ENCODE results near the gene NOVA2.

The NOVA2 gene

DNA sequence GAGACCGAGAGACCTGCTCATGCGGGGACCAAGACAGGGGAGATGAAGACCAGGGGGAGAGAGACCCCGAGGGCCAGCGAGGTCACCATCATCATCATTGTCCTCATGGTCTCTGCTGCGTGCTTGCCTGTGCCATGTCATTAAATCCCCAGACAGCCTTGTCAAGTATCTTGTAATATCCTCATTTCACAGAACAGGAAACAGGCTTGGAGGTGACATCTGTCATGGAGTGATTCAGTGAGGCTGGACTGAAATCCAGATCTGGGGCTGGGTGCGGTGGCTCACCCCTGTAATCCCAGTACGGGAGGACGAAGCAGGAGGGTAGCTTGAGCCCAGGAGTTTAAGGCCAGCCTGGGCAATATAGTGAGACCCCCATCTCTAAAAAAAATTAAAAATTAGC, 53.2 kb downstream of the NOVA2 start:
- no peak for TF ChIP-seq CTCF (IDR thresholded peaks at IDR 0.05; ENCODE audit: low read depth, low read length)
- DNase-seq (ENCODE audit: extremely low read depth, low read depth), result no peak

DNA sequence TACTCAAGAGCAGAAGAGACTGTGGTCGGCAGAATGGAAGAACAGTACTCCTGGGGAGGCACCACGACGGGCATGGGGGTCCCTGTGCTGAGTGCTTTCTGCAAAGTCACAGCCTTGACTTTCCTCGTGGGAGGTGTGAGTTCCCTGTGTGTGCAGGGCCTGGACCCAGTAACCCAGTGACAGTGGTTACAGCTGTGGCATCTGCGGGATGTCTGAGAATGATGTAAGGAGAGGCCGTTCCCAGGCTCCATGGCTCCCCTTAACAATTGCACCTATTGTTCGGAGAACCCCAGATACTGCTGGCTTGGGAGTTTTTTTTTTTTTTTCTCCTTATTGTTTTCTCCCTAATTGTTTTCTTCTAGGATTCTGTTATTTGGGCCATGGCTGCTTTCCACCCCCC, 54.0 kb downstream of the NOVA2 start:
- no peak for DNase-seq (ENCODE audit: extremely low read depth, low read depth)
- TF ChIP-seq CTCF (IDR thresholded peaks at IDR 0.05; ENCODE audit: low read depth, low read length), result no peak

- DNase-seq (ENCODE audit: extremely low read depth, low read depth), result no peak
Observed at GRCh38 chr19:45918721-45919120, 54.9 kb downstream of the NOVA2 start.

DNA sequence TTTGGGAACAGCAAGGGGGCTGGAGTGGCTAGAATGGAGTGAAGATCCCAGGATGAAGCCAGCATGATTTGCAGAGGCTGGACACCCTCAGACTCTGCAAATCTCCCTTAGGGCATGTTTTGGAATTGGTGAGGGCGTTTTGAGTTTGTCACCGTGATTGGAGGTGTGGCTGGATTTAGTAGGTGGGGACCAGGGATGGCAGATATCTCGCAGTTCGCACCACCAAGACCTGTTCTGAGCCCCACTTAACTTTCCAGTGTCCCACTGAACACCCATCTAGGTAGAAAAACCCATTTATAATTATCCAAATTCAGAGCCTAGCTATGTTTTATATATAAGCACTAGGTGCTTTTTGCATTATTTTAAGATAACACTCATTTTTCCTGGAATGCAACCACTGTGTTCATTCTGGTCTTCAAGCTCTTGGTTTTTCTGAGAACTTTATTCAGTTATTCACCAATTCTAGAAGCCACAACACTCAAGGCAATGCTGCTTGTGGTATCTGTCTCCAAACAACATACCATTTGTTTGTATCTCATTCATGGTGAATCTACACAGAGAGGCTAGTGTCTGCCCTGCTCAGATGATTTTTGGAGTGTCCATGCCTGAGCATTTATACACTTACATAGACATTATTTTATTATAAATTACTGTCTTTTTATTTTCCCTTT, 56.1 kb downstream of the NOVA2 start:
- DNase-seq (ENCODE audit: extremely low read depth, low read depth), result no peak
- TF ChIP-seq CTCF (IDR thresholded peaks at IDR 0.05; ENCODE audit: low read depth, low read length), result no peak

More at GRCh38 chr19:45918721-45919120, 54.9 kb downstream of the NOVA2 start:
- no peak for TF ChIP-seq CTCF (IDR thresholded peaks at IDR 0.05; ENCODE audit: low read depth, low read length)

DNA sequence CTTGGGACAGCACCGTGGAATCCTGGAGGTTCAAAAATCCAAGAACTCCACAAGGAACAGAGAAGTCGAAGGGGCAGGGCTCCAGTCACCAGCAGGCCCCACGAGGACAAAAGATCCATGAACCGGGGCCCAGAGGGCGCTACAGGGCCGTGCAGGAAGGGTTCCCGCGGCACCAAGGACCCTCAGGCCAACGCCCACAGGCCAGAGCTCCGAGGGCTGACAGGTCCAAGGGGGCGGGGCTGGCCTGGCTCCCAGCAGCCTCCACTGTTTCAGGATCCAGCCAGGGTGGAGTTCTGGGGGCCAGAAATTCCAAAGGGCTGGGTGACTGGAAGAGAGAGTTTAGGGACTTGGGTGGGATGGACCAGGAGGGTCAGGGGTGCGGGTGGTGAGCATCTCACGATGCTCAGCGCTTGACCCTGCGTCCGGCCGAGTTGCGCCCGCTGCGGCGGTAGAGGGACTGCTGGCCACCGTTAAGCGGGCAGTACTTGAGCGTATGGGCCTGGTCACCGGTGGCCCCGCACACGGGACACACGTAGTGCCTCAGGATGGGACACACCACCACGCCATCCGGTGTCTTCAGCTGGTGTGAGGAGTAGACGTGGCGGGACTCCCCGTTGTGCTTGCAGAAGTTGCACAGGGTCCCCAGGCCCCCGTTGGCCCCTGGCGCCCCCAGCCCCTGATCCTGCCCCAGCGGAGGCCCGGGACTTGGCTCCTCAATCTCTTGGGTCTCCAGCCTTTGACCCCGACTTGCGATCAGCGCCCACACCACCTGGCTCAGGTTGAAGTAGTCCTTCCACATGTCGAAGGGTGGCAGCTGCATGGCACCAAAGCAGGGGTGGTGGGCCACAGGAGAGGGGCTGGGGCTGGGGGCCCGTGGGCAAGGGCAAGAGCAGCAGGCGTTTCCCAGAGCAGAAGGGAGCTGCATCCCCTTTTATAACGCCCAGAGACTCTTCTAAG, 59.5 kb downstream of the NOVA2 start, which contains the start of gene NANOS2:
TSS of gene NANOS2 (minus strand) at position 905 of the 957 bp plus-strand sequence. CDS start at position 820, 85 bp downstream.
- no peak; the same call in 1 of the 2 replicates for TF ChIP-seq CTCF (IDR thresholded peaks at IDR 0.05; ENCODE audit: low read depth, low read length)
- DNase-seq (ENCODE audit: extremely low read depth, low read depth), result no peak

DNA sequence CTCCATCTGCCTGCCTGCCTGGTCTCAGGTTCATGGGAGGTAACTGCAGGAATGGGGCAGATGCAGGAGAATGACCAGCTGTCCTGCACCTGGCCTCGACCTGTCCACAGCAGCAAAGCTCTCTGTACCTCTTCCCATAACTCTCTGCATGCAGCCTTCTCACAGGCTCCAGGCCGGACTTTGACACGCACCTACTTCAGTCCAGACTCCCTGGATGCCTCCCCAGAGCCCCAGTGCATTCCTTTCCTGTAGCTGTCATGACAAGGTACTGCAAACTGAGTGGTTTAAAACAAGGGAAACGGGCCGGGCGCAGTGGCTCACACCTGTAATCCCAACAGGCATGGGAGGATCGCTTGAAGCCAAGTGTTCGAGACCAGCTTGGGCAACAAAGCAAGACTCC, 62.4 kb downstream of the NOVA2 start:
- no peak for DNase-seq (ENCODE audit: extremely low read depth, low read depth)
- no peak for TF ChIP-seq CTCF (IDR thresholded peaks at IDR 0.05; ENCODE audit: low read depth, low read length)

DNA sequence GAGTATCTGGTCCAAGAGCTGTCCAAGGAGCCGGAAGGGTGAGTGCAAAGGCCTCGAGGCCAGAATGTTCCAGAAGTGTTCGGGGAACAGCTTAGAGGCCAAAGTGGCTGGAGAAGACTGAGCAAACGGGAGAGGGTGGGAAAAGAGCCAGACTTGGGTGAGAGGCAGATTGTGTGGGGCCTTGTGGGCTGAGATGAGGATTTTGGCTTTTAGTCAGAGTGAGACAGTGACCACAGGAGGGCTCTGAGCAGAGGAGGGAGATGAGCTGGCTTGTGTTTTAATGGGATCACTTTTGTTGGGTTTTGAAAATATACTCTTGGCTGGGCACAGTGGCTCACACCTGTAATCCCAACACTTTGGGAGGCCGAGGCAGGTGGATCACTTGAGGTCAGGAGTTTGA, 64.7 kb downstream of the NOVA2 start:
- no peak for DNase-seq (ENCODE audit: extremely low read depth, low read depth)
- no peak for TF ChIP-seq CTCF (IDR thresholded peaks at IDR 0.05; ENCODE audit: low read depth, low read length)

Data from AG09319 (cell line).